ENCODE results near the gene LAMA2. TPM values are rescaled to one million over a fixed set of nuclear protein-coding genes. Genes with fewer than 3 reads are reported as not detected.

Gene LAMA2
- total RNA-seq, 1 experiment from 2014 or later, result 4.2 TPM

DNA sequence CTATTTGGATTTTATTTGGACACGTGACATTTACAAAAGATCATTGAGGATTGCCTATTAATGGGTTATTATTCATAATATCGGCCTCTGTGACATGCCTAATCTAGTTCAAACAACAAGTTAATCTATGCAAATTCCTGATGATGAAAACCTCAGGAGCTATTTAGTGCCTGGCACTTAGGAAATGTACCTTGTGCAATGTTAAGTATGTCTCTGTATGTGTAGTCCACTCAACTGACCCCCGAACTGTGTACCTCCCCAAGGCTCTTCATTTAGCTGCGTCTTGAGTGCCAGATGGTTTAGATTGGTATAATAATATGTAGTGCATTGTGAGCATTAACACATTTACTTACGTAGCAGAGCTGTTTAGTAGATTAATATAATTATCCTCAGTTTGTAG is 6.9 kb downstream of the LAMA2 start:
- Histone ChIP-seq H2BK20ac (ENCODE audit: low read depth, low read length, poor library complexity, severe bottlenecking) (no peak overlapping the region), H3K4me2 (ENCODE audit: insufficient read depth, insufficient read length, low read length) (no peak overlapping the region), H3T11ph (ENCODE audit: low read length) (no peak overlapping the region), H3K4ac (ENCODE audit: low read depth, low read length) (no peak overlapping the region), H3K27me3 (ENCODE audit: insufficient read depth, low read length) (no peaks in the 10 kb centered on the region), H2BK5ac (ENCODE audit: insufficient read length, low read length) (no peak overlapping the region), H2AK5ac (ENCODE audit: insufficient read length, low read length) (no peak overlapping the region), H4K91ac (ENCODE audit: insufficient read length, low read depth, low read length) (no peak overlapping the region), H3K56ac (ENCODE audit: insufficient read length, low read depth, low read length) (no peak overlapping the region), H3K18ac (ENCODE audit: insufficient read length, low read depth, low read length) (no peak overlapping the region), H4K5ac (ENCODE audit: insufficient read length, low read depth, low read length) (no peak overlapping the region), H3K23me2 (ENCODE audit: insufficient read length, low read depth, low read length, poor library complexity, severe bottlenecking) (no peaks in the 10 kb centered on the region), H3K4me1 (ENCODE audit: insufficient read depth, low read length) (no peaks in the 10 kb centered on the region), H3K79me2 (ENCODE audit: insufficient read depth, low read length) (no peaks in the 10 kb centered on the region), H2BK15ac (ENCODE audit: low read depth, low read length) (no peak overlapping the region), H3K14ac (ENCODE audit: insufficient read depth, low read length) (no peak overlapping the region), H3K27ac (ENCODE audit: insufficient read length, low read depth, low read length) (no peak overlapping the region), H2BK120ac (ENCODE audit: low read depth, low read length, poor library complexity, severe bottlenecking) (no peak overlapping the region), H3K9me3 (ENCODE audit: control insufficient read depth, low read depth, low read length) (no peaks in the 10 kb centered on the region), H3K23ac (ENCODE audit: insufficient read length, low read depth, low read length) (no peak overlapping the region), H2BK12ac (ENCODE audit: insufficient read length, low read depth, low read length) (no peak overlapping the region), H3K79me1 (ENCODE audit: insufficient read depth, low read depth, low read length, poor library complexity, severe bottlenecking) (no peaks in the 10 kb centered on the region), H4K20me1 (ENCODE audit: control insufficient read depth, insufficient read depth, insufficient read length) (no peaks in the 10 kb centered on the region), H4K8ac (replicated peaks; ENCODE audit: insufficient read length, low read depth, low read length) (no peak overlapping the region), H2AFZ (ENCODE audit: low read length) (no peak overlapping the region), H3K9ac (ENCODE audit: extremely low read depth, insufficient read length, low read length) (no peak overlapping the region)
- H3K27ac Mint-ChIP-seq, result no peak overlapping the region
- no peaks in the 10 kb centered on the region for H3K36me3 Mint-ChIP-seq (ENCODE audit: insufficient read depth in 1 of 3, low read depth in 3 of 3)
- H3K4me3 Mint-ChIP-seq, result no peak overlapping the region
- H3K9me3 Mint-ChIP-seq, result no peaks in the 10 kb centered on the region
- TF ChIP-seq, protein P1, sequence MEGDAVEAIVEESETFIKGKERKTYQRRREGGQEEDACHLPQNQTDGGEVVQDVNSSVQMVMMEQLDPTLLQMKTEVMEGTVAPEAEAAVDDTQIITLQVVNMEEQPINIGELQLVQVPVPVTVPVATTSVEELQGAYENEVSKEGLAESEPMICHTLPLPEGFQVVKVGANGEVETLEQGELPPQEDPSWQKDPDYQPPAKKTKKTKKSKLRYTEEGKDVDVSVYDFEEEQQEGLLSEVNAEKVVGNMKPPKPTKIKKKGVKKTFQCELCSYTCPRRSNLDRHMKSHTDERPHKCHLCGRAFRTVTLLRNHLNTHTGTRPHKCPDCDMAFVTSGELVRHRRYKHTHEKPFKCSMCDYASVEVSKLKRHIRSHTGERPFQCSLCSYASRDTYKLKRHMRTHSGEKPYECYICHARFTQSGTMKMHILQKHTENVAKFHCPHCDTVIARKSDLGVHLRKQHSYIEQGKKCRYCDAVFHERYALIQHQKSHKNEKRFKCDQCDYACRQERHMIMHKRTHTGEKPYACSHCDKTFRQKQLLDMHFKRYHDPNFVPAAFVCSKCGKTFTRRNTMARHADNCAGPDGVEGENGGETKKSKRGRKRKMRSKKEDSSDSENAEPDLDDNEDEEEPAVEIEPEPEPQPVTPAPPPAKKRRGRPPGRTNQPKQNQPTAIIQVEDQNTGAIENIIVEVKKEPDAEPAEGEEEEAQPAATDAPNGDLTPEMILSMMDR (conservative IDR thresholded peaks at IDR 0.05), result no peak
- no peaks in the 10 kb centered on the region for H3K27me3 Mint-ChIP-seq (ENCODE audit: low read depth)
- no peak for DNase-seq
- no peaks in the 10 kb centered on the region for H3K4me1 Mint-ChIP-seq
- WGBS (ENCODE audit: extremely low coverage, insufficient read length, low lambda C conversion rate), result no CpG with 5 or more reads among the region's 5 CpGs
